Stimulated activated CD8-positive, alpha-beta memory T cell treated with anti-CD3 and anti-CD28 coated beads, Interleukin-4, amount 100 ng/mL, for 4 hours (primary cell): Measurements from ENCODE around the gene JUND.
"Not testable (repeated sequence)": the region's sequence is repeated elsewhere in the genome, so short reads cannot be mapped to it uniquely, and the experiment has no call there.

ENCODE experiments used
- DNase-seq, 2 donors: peaks; one replicate each; pipeline ENCODE4 v3.0.0-alpha.2; 2020; ENCODE audit warnings: low read depth in 2 of 2, low spot score in 1 of 2

The JUND gene

DNA sequence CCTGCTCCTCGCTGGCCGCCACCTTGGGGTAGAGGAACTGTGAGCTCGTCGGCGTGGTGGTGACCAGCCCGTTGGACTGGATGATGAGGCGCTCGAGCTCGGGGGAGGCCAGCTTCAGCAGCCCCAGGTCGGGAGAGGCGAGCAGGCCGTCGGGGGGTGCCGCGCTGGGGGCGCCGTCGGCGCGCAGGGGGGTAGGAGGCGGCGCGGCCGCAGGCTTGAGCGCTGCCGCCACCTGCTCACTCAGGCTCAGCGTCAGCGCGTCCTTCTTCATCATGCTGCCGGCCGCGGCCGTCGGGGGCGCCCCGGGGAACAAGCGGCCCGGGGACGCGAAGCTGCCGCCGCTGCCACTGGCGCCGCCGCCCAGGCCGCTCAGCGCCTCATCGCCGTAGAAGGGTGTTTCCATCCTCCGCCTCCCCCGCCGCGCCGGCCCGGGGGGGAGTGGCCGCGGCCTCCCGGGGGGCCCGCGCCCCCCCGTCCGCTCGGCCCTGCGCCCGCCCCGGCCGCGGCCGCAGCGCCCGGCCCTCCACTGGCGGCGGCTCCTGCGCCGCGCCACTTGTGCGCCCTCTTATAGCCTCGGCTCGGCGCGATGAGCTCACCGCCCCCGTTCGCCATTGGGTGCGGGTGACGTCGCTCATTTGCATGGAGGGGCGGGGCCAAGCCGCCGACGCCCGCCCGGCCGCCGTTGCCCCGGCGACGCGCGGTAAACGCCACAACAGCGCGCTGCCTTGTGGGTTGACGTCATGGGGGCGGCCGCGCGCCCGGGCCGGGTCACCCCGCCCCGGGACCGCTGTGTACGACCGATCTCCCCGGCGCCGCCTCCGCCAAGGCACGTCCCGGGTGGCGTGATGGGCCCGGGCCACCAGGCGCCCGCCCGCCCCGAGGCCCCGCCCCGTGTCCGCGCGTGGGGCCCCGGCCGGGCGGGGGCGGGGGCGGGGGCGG, at the start of gene JUND:
TSS of gene JUND (minus strand) at position 541 of the 939 bp plus-strand sequence. CDS start at position 403, 138 bp downstream.
- DNase-seq, result peak; percentile 89 to 95

DNA sequence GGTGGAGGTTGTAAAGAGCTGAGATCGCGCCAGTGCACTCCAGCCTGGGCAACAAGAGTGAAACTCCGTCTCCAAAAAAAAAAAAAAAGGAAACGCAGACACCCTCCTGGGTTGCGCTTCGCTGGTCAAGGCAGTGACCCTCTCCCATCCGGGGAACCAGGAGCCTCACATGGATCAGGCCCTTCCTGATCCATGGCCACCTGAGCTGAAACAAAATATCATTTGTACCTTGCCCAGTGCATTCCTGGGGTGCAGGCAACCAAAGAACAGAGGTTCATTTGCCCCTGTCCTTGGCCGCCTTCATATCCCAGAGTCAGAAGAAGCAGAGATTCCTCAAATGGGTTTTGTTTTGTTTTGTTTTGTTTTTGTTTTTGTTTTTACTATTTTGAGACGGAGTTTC, 49.4 kb upstream of the JUND start:
- DNase-seq, result no peak

DNA sequence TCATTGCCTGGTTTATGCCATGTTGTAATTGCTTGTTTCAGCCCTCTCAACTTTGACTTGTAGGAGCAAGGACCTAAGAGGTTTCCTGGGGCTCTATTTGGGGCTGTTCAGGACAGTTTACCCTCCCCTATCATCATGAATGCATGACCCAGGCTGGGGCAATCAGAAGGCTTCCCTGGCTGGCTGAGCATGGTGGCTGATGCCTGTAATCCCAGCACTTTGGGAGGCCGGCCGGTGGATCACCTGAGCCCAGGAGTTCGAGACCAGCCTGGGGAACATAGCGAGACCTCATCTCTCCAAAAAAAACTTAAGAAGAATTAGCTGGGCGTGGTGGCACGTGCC, 47.6 kb upstream of the JUND start:
- no peak for DNase-seq

DNA sequence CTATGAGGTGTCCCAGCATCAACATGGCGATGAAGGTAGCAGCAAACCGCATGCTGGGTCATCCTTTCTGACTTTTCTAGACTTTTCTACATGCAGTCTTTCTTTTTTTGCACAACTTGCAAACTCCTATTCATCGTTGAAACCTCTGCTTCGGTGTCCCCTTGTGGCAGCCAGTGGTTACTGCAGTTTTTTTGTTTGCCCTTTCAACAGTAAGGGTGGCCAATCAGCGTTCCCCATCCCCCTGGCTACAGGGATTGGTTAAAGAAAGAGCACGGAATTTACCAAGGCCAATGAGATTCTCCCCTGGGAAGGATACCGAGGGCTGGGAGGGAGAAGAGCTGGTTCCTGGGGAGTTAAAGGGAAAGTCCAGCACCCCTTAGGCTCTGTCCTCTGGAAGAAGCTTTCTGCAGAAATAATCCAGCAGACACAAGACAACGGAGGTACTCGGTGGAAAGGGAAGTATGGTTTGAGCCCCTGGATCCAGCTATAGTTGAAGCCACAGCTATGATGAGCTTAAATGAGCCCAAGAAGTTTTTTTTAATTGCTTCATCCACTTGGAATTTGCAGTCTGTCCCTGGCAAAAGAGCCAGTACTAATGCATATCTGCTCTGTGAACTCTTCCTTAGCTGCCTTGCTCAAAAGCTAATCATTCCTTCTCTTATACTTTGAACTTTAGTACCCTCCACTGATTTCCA, 47.1 kb upstream of the JUND start:
- peak; percentile 69 to 77 for DNase-seq

DNA sequence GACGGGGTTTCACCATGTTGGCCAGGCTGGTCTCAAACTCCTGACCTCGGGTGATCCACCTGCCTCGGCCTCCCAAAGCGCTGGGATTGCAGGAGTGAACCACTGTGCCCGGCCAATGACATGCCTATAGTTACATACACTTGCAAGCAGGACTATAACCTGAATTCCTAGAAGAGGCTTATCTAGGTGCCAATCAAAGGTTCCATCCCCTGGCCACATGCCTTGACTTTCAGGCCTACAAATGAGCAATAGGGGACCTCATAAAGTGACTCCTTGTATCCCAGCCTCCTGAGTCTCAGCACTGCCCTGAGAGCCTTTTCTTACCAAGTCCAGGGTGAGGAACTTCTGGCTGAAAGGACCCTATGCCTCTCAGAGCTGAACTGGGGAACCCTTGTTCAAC, 45.4 kb upstream of the JUND start:
- no peak for DNase-seq

DNA sequence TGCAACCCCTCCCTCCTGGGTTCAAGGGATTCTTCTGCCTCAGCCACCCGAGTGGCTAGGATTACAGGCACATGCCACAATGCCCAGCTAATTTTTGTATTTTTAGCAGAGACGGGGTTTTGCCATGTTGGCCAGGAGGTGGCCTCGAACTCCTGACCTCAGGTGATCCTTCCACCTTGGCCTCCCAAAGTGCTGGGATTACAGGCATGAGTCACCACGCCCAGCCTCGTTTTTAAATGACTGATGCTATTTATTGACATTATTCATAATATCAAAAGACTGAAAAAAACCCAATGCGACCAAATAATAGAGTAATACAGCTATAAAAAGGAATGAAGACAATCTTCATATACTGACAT, 42.9 kb upstream of the JUND start:
- DNase-seq, result not testable (repeated sequence)

DNA sequence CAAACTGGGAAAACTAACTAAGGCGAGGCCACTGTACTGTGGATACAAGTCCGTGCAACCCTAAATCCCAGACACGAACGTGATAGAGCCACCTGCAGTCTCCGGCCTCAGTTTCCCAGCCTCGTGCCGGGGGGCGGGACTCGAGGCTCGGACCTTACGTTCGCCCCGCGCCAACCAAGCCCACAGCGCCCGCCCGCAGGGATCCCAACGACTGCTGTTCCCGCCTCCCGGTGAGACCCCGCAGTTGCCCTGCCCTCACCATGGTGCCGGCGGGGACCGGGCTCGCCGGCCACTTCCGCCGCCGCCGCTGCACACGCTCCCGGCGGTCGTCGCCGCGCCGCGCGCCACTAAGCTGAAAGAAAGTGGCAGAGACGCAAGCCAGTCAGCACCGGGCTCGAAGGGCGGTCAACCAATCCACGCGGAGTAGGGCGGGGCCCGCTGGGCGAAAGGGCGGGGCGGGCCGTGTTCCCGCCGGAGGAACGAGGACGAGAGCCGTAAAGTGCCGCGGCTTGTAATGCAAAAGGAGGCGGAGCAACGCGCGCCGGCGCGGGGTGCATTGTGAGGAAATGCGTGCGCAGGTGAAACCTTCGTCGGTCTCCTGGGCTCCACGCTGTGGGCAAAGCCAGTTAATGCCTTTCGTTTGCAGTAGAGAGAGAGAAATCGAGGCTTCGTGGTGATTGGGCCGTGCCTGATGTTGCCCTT, 41.5 kb upstream of the JUND start, which contains the start of gene LSM4:
TSS of gene LSM4 (minus strand) at position 318 of the 702 bp plus-strand sequence. CDS start at position 262, 56 bp downstream.
- peak; percentile 99 for DNase-seq

DNA sequence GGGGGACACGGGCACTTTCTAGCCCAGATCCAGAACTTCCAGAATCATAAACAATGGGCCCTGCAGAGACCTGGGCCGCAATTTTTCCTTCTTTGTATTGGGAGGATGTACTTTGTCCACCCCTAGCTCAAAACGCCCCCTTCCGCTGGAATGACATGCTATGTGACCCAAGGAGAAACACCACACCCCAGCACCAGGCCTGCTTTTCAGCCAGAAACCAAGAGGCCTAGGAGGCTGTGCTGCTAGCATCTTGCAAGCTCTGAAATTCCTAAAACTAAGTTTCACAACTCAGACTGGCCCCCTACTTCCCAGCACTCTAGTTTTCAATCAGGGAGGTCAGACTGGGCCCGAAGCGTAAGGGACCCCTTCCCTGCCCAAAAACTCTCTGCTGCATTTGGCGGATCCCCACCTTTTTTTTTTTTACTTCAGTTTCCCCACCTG, 40.9 kb upstream of the JUND start:
- no peak for DNase-seq

DNA sequence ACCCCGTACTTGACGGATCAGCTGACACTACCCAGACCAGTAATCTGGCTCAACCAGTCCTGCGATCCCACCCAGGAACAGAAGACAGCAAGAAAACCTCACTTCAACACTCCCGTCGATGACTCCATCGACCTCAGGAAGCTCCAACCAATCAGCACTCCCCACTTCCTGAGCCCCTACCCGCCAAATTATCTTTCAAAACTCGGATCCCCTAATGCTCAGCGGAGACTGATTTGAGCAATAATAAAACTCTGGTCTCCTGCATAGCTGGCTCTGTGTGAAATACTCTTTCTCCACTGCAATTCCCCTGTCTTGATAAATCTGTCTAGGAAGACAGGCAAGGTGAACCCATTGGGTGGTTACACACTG, 40.3 kb upstream of the JUND start:
- DNase-seq, result no peak

DNA sequence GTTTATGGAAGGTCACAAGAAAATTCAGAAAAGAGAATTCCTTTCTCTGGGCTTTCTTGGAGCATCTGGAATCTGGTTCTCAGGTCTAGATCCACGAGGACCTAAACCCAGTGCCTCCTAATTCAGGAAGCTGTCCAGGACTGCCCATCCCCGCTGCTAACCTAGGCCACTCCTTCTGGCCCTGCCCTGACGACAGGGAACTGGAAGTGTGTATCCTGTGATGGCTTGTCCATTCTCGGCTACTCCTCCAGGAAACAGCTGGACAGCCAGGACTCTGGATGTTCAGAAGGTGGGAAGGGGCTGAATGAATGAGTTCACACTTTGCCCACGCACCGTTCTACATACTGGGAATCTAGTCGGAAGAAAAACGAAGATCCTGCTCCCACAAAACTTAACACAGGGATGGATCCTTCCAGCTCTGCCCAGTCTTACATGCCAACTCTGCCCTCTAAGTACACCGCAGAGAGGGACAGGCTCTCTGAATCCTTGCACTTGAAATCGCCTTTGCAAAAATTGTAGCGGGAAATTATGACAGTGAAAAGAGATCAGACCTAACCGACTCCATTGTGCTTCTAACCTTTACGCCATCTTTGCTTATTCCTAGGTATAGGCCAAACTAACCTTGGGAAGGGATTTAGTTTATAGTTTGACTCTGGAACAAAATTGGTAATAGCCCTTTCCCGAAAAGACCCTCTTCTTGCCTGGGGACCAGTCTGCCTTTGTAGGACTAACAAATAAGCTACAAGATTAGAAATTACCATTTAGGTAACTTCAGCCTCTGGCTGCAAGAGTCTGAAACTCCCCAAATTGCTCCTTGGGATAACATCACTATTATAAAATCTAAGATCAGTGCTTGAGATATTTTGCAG, 39.7 kb upstream of the JUND start:
- no peak for DNase-seq

DNA sequence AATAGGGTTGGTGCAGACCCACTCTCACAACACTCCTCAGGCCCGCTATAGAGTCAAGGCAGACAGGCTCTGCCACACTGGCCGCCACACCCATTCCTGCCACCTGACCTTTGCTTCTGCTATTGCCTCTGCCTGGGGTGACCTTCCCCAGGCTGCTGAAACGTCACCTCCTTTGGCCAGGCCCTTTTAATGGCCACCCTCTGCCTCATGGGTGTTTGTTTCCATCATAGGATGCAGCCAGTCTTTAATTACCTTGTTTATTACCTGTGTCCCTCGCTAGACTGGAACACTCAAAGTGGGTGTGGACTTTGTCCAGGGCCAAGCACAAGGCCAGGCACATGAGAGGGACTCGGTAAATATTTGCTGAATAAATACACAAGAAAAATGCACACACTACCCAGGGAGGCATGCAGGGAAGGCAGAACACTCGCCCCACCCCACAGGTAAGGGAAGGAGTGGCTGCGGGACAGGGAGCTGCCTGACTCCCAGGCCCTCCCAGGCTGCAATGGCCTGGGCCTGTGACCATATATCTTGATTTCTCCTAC, 38.2 kb upstream of the JUND start:
- no peak for DNase-seq

DNA sequence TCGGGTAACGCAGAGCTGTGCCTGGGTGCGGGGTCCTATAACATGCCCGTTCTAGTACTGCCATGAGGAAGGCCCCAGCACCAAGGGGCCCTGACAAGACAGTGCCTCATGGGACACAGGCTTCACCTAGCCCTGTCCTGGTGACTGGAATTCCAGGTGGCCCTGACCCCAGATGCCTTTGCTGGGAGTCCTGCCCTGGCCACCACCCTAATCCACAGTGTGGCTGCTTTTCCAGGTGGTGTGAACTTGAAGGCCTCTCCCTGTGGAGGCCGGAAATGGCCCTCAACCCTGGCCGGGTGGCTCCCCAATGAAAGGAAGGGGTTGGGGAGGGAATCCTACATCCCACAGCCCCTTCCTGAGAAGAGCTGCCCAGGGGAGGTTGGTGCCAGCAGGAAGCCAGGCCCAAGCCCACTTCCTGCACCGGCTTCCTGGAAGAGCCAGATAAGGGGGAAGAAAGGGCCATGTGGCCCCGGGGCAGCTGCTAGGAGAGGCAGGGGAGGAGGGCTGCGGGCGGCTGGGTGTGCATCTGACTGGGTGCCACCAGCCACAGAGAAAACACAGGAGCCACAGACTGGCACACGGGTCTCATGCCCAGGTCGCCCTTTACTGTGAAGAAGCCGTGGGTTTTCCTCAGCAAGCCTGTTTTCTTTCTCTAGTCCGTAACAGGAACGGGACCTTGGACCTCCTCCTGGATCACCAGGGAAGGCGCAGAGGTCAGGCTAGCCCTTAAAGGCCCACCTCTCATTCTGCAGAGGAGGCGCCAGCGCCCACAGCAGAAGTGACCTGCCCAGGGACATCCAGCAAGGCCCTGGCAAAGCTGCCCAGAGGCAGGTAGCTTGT, 36.8 kb upstream of the JUND start:
- no peak for DNase-seq

DNA sequence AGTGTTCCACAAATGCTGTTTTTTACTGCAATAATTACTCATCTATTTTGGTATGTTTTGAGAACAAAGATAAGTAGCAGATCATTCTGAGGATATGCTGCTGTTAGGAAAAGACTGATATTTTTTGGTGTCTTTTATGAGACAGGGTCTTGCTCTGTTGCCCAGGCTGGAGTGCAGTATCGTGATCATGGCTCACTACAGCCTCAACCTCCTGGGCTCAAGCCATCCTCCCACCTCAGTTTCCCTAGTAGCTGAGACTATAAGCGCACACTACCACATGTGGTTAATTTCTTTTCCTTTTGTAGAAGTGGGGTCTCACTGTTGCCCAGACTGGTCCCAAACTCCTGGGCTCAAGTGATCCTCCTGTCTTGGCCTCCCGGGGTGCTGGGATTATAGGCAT, 32.0 kb upstream of the JUND start:
- DNase-seq, result no peak

DNA sequence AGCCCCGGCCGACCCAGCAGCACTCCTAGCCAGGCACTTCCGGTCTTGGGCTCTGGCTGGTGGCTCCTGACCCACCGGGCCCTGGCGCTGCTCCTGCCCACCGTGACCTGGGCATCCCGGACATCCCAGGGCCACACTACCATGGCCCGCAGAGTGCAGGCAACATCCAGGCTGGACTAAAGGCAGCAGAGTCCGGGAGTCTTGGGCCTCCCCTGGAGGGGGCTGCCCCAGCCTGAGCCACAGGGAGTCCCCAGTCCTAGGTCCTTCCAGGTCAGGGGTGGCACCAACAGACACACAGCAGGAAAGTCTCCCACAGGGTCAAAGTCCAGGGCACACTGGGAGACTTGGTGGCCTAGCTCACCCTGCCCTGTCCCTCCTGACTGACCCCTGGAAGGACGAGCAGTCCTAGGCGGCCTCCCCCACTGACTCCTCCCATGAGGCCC, 30.7 kb upstream of the JUND start:
- DNase-seq, result no peak

DNA sequence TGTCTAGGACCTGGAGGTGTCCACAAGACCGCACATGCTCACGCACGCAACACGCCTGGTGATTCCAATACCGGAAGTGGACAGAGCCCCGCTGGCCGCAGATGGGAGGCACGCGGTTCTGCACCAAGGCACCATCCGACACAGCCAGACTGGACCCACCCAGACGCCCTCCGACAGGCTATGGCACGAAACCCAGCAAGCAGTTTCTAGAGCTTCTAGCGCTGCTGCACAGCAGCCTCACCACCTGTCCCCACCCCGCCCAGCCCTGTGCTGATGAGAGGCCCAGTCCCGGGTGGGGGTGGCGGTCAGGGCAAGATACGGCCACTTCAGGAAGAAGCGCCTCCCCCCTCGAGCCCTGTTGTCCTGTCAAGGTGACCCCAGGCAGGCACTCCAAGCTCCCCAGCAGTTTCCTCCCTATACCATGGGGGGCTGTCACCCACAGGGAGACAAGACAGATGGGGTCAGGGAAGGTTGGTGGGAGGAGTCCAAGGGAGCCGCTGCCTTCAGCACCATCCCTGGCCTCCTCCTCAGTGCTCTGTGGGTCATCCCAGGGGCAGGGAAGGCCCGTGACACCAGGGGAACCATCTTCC, 30.2 kb upstream of the JUND start:
- no peak for DNase-seq

DNA sequence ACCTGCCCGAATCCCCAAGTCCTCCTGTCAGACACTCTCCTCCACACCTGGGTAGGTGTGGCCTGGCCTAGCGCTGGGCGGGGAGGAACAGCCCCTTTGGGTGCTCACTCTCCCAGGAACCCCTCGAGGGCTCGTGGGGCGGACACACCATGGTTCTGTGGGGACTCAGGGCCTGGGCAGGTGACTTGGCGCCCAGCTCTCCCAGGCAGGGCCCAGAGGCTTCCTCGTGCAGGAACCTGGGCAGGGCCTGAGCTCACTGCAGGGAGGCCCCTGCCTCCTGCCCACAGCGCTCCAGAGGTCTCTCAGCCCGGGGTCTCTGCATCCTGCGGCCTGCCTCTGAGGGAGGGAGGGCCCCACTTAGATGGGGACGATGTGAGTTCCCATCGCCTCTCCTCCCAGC, 29.5 kb upstream of the JUND start:
- no peak for DNase-seq

DNA sequence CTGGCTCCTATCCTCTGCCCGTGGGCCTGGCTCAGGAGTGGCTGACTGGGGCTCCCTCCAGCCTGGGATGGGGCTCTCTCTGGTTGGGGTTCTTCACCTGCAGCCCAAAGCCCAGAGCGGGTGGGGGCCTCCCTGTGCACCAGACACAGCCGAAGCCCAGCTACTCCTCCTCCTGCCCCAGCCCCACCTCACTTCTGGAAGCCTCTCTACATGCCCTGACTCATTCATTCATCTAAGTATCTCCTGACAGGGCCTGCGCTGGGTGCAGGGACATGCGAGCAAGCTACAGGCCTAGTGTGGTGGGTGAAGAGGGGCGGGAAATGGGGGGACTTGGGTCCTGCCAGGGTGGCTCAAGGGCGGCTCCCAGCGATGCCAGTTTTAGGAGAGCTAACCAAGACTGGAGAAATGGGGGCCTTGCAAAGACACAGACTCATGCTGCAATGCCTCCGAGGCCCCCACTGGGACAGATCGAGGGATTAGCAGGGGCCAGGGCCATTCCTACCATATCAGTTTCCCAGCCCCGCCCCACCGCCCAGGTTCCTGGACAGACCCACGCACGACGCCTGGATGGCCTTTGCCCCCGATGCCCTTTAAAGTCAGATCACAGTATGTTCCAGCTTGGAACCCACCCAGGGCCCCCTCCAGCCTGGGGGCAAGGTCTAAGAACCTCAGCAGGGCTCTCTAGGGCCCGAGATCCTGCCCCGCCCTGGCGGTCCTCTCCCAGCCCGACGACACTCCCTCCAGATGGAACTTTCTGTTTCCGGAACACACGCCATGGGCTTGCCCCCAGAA, 28.9 kb upstream of the JUND start:
- DNase-seq, result no peak

DNA sequence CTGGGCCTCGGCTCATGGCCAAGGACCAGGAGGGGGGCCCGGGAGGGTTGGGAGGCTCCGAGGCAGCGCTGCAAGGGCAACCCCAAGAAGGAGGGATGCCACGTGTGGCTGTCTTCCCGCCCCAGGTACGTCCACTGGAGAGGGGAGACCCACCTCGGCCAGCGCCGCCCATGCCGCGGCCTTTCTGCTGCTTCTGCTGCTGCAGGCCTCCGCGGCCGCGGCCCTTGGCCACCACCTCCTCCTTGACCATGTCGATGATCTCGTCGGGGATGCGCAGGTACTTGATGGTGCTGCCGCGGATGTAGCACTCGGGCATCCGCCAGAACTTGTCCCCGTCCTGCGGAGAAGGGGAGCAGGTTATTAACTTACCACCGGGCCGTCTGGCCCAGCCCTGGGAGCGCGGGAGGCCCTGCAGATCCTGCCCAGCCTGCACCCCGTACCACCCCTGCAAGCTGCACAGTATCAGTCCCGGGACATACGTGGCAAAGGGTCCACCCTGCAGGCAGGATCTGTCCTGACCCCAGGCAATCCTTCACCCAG, 28.2 kb upstream of the JUND start:
- no peak for DNase-seq
